Lung (tissue), 12 donors: Measurements from ENCODE around the gene CDX1. TPM values are rescaled to one million over a fixed set of nuclear protein-coding genes. Genes with fewer than 3 reads are reported as not detected.

Source experiments
- ATAC-seq: fragments of 200-7000 bp; cut with Tn5 transposase; one replicate; pipeline ENCODE4 v1.9.1; 2020; ENCODE audit warnings: moderate number of reproducible peaks; ENCODE audit not compliant: insufficient read depth, low FRiP score
- DNase-seq, 3 donors: peaks; one replicate each; pipeline ENCODE4 v3.0.0-alpha.2; 2013 to 2017
- H3K27ac ChIP-seq, 2 donors: one replicate each; pipeline ENCODE4 v1.5.1; 2013; ENCODE audit warnings: mild to moderate bottlenecking in 2 of 2, moderate library complexity in 2 of 2, control low read depth in 1 of 2, inconsistent platforms in 1 of 2, low read depth in 1 of 2, low read length in 1 of 2
- H3K27me3 ChIP-seq, 3 donors: one replicate each; pipeline ENCODE4 v1.5.1; 2013; ENCODE audit warnings: low read length in 2 of 3; ENCODE audit not compliant: control insufficient read depth in 3 of 3, insufficient read depth in 3 of 3
- H3K36me3 ChIP-seq, 4 donors: one replicate each; pipeline ENCODE4 v1.5.1; 2013; ENCODE audit warnings: low read length in 4 of 4, mild to moderate bottlenecking in 1 of 4, moderate library complexity in 1 of 4; ENCODE audit not compliant: control insufficient read depth in 4 of 4, insufficient read depth in 4 of 4
- H3K4me1 ChIP-seq, 5 donors: one replicate each; pipeline ENCODE4 v1.5.1; 2013; ENCODE audit warnings: low read length in 5 of 5, mild to moderate bottlenecking in 2 of 5, moderate library complexity in 1 of 5; ENCODE audit not compliant: control insufficient read depth in 5 of 5, insufficient read depth in 5 of 5
- H3K4me3 ChIP-seq: one replicate; pipeline ENCODE4 v1.5.1; 2013; ENCODE audit warnings: mild to moderate bottlenecking, control low read depth, moderate library complexity
- H3K9ac ChIP-seq, 2 donors: one replicate each; pipeline ENCODE4 v1.5.1; 2013; ENCODE audit warnings: low read length in 2 of 2, control low read depth in 1 of 2; ENCODE audit not compliant: insufficient read depth in 1 of 2
- H3K9me3 ChIP-seq, 4 donors: one replicate each; pipeline ENCODE4 v1.5.1; 2013; ENCODE audit warnings: low read length in 3 of 4, mild to moderate bottlenecking in 1 of 4, moderate library complexity in 1 of 4; ENCODE audit not compliant: control insufficient read depth in 4 of 4, insufficient read depth in 3 of 4
- CTCF ChIP-seq: IDR thresholded peaks from 2 replicates; pipeline ENCODE4 v1.5.1; 2012; ENCODE audit warnings: mild to moderate bottlenecking; ENCODE audit errors: control extremely low read depth, extremely low read depth
- WGBS, 2 donors: extraction: QIAGEN DNeasy Blood & Tissue Kit; methylation state at CpG; one replicate each; pipeline ENCODE4 v1.1.7; 2013; 5-methylcytosine and 5-hydroxymethylcytosine counted together
- polyA plus RNA-seq, 2 donors: library from polyadenylated mRNA; stranded (reverse); fragments of 200-250 nt; gene quantifications; one replicate each; pipeline ENCODE4 v1.2.1, GENCODE V29; 2013
- total RNA-seq, 2 donors: library from RNA; depleted of rRNA in 1 of 2; stranded (reverse); fragments of >200 nt in 1 of 2; gene quantifications; one replicate each; pipeline ENCODE4 v1.2.1, GENCODE V29; 2014 to 2021
- donor health status: control.
- donor health status: control.
- donor health status: Bipolar disorder and iron deficiency.
- donor health status: healthy.
- donor health status: DM: yes; HTN: yes; CAD: no.

CDX1 gene
- total and polyA plus RNA-seq, 4 donors: 0.09 to 0.43 (median 0.26) TPM

GRCh38 chr5:150196986-150197385, 30.4 kb downstream of the CDX1 start:
- peaks cover 0 to 2% (median 0%) of the 10 kb centered on the region in 4 donors for H3K9me3 ChIP-seq
- DNase-seq (no peak), ATAC-seq (no peak)
- no peaks in the 10 kb centered on the region for H3K27me3 ChIP-seq
- no peak overlapping the region for H3K27ac ChIP-seq
- WGBS, 2 donors: 92 to 96% methylated on average over 16 of the region's 16 CpGs
- H3K36me3 ChIP-seq: no peaks in the 10 kb centered on the region
- no peak overlapping the region for H3K9ac ChIP-seq
- no peak for TF ChIP-seq CTCF
- H3K4me3 ChIP-seq: no peak overlapping the region
- no peaks in the 10 kb centered on the region for H3K4me1 ChIP-seq

GRCh38 chr5:150197476-150197875, 30.9 kb downstream of the CDX1 start:
- 88 to 90% methylated on average over 1 of the region's 1 CpG for WGBS, 2 donors
- Histone ChIP-seq H3K27me3 (no peaks in the 10 kb centered on the region), H3K36me3 (no peaks in the 10 kb centered on the region)

GRCh38 chr5:150202501-150202900, 35.9 kb downstream of the CDX1 start:
- no peak for ATAC-seq
- no peak for DNase-seq
- Histone ChIP-seq H3K27me3 (no peaks in the 10 kb centered on the region), H3K9me3 (peaks cover 0 to 2% (median 0%) of the 10 kb centered on the region in 4 donors), H3K27ac (no peak overlapping the region), H3K4me3 (no peak overlapping the region), H3K9ac (no peak overlapping the region), H3K4me1 (peaks cover 0 to 12% (median 4%) of the 10 kb centered on the region in 5 donors), H3K36me3 (no peaks in the 10 kb centered on the region)
- 93 to 96% methylated on average over 10 of the region's 10 CpGs for WGBS, 2 donors
- TF ChIP-seq CTCF: no peak

More at GRCh38 chr5:150197476-150197875, 30.9 kb downstream of the CDX1 start:
- H3K9me3 ChIP-seq: peaks cover 0 to 2% (median 0%) of the 10 kb centered on the region in 4 donors
- no peak overlapping the region for H3K4me3 ChIP-seq
- ATAC-seq (no peak), DNase-seq (no peak)
- no peak overlapping the region for H3K9ac ChIP-seq
- no peaks in the 10 kb centered on the region for H3K4me1 ChIP-seq
- no peak for TF ChIP-seq CTCF
- H3K27ac ChIP-seq: no peak overlapping the region

- no peak overlapping the region for H3K4me3 ChIP-seq
- no peak for TF ChIP-seq CTCF
- no peak for ATAC-seq
These were observed 37.4 kb downstream of the CDX1 start for GRCh38 chr5:150203832-150204589.

More at GRCh38 chr5:150203832-150204589, 37.4 kb downstream of the CDX1 start:
- no peaks in the 10 kb centered on the region for H3K36me3 ChIP-seq
- H3K27ac ChIP-seq: no peak overlapping the region
- H3K27me3 ChIP-seq: no peaks in the 10 kb centered on the region
- no peak overlapping the region for H3K9ac ChIP-seq
- peaks cover 0 to 12% (median 4%) of the 10 kb centered on the region in 5 donors for H3K4me1 ChIP-seq
- H3K9me3 ChIP-seq: peaks cover 0 to 2% (median 0%) of the 10 kb centered on the region in 4 donors
- WGBS, 2 donors: 83 to 85% methylated on average over 12 of the region's 12 CpGs
- DNase-seq: peak; percentile 55 to 77 (median 58)
